WTC11 (cell line): ENCODE data around the gene C17orf114.

Source experiments
- GTF2I ChIP-seq: fragments of 250-450 bp; sonication (Bioruptor Pico); conservative IDR thresholded peaks from 2 replicates; pipeline ENCODE4 v1.4.0; 2021; ENCODE audit warnings: mild to moderate bottlenecking
- TCF7 ChIP-seq: sonication (generic); formaldehyde crosslinking; IDR thresholded peaks from 2 replicates; pipeline ENCODE4 v1.8.0; 2022; ENCODE audit warnings: mild to moderate bottlenecking, low read depth, missing genetic modification reagents, moderate library complexity
- TF ChIP-seq, protein P1 (sequence below): sonication (generic); formaldehyde crosslinking; IDR thresholded peaks from 2 replicates; pipeline ENCODE4 v1.8.1; 2022; ENCODE audit warnings: mild to moderate bottlenecking, moderate library complexity, missing genetic modification reagents
- TF ChIP-seq, protein P2 (sequence below): fragments of 200-600 bp; IDR thresholded peaks from 2 replicates; pipeline ENCODE4 v1.8.0; 2022; ENCODE audit warnings: antibody characterized with exemption
- TF ChIP-seq, protein P3 (sequence below): sonication (generic); formaldehyde crosslinking; IDR thresholded peaks from 2 replicates; pipeline ENCODE4 v1.8.0; 2022; ENCODE audit warnings: mild to moderate bottlenecking, missing genetic modification reagents
- TF ChIP-seq, protein P4 (sequence below): sonication (generic); formaldehyde crosslinking; IDR thresholded peaks from 2 replicates; pipeline ENCODE4 v1.8.0; 2022; ENCODE audit warnings: missing genetic modification reagents

DNA sequence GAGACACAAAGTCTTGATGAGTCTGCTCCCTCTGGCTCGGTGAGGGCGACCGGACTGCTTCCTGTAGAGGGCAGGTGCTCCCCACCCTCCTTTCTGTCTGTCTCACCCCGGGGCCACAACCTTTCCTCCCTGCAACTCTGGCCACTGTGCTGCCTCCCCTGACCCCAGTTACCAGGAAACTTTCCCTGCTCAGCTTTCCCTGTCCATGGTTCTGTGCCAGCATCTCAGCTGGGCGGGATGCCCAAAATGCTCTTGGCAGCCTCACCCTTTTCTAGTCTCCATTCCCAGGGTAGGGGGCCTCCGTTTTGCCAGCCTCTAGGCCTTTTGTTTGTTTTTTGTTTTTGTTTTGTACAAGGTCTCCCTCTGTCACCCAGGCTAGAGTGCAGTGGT is 6.2 kb upstream of the C17orf114 start:
- TF ChIP-seq, protein P1, sequence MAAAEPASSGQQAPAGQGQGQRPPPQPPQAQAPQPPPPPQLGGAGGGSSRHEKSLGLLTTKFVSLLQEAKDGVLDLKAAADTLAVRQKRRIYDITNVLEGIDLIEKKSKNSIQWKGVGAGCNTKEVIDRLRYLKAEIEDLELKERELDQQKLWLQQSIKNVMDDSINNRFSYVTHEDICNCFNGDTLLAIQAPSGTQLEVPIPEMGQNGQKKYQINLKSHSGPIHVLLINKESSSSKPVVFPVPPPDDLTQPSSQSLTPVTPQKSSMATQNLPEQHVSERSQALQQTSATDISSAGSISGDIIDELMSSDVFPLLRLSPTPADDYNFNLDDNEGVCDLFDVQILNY (CRISPR knock-in tag): no peak
- TF ChIP-seq, protein P2, sequence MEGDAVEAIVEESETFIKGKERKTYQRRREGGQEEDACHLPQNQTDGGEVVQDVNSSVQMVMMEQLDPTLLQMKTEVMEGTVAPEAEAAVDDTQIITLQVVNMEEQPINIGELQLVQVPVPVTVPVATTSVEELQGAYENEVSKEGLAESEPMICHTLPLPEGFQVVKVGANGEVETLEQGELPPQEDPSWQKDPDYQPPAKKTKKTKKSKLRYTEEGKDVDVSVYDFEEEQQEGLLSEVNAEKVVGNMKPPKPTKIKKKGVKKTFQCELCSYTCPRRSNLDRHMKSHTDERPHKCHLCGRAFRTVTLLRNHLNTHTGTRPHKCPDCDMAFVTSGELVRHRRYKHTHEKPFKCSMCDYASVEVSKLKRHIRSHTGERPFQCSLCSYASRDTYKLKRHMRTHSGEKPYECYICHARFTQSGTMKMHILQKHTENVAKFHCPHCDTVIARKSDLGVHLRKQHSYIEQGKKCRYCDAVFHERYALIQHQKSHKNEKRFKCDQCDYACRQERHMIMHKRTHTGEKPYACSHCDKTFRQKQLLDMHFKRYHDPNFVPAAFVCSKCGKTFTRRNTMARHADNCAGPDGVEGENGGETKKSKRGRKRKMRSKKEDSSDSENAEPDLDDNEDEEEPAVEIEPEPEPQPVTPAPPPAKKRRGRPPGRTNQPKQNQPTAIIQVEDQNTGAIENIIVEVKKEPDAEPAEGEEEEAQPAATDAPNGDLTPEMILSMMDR: no peak
- TF ChIP-seq, protein P3, sequence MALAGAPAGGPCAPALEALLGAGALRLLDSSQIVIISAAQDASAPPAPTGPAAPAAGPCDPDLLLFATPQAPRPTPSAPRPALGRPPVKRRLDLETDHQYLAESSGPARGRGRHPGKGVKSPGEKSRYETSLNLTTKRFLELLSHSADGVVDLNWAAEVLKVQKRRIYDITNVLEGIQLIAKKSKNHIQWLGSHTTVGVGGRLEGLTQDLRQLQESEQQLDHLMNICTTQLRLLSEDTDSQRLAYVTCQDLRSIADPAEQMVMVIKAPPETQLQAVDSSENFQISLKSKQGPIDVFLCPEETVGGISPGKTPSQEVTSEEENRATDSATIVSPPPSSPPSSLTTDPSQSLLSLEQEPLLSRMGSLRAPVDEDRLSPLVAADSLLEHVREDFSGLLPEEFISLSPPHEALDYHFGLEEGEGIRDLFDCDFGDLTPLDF (CRISPR knock-in tag): no peak
- TF ChIP-seq, protein P4, sequence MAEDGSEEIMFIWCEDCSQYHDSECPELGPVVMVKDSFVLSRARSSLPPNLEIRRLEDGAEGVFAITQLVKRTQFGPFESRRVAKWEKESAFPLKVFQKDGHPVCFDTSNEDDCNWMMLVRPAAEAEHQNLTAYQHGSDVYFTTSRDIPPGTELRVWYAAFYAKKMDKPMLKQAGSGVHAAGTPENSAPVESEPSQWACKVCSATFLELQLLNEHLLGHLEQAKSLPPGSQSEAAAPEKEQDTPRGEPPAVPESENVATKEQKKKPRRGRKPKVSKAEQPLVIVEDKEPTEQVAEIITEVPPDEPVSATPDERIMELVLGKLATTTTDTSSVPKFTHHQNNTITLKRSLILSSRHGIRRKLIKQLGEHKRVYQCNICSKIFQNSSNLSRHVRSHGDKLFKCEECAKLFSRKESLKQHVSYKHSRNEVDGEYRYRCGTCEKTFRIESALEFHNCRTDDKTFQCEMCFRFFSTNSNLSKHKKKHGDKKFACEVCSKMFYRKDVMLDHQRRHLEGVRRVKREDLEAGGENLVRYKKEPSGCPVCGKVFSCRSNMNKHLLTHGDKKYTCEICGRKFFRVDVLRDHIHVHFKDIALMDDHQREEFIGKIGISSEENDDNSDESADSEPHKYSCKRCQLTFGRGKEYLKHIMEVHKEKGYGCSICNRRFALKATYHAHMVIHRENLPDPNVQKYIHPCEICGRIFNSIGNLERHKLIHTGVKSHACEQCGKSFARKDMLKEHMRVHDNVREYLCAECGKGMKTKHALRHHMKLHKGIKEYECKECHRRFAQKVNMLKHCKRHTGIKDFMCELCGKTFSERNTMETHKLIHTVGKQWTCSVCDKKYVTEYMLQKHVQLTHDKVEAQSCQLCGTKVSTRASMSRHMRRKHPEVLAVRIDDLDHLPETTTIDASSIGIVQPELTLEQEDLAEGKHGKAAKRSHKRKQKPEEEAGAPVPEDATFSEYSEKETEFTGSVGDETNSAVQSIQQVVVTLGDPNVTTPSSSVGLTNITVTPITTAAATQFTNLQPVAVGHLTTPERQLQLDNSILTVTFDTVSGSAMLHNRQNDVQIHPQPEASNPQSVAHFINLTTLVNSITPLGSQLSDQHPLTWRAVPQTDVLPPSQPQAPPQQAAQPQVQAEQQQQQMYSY: no peak
- no peak for TF ChIP-seq TCF7 (CRISPR knock-in tag)
- no peak for TF ChIP-seq GTF2I
